HCT116 (cell line): Measurements from ENCODE around the gene LUZP2.

Experiments used
- ATF3 ChIP-seq: IDR thresholded peaks from 2 replicates; pipeline ENCODE4 v1.6.1; 2012
- CBX3 ChIP-seq: IDR thresholded peaks from 2 replicates; pipeline ENCODE4 v1.6.1; 2012; ENCODE audit warnings: low read depth
- CEBPB ChIP-seq: IDR thresholded peaks from 2 replicates; pipeline ENCODE4 v1.6.1; 2012; ENCODE audit warnings: low read depth
- CTCF ChIP-seq, 3 experiments: fragments of 200-600 bp in 1 of 3; sonication (generic) in 1 of 3; IDR thresholded peaks in 2 of 3; conservative IDR thresholded peaks in 1 of 3; 2 replicates each; pipeline ENCODE4 v1.5.1; 2012 to 2017; ENCODE audit warnings: low read depth in 2 of 3, low read length in 2 of 3, antibody characterized with exemption in 1 of 3, borderline replicate concordance in 1 of 3, control low read depth in 1 of 3, mild to moderate bottlenecking in 1 of 3, mixed read lengths in 1 of 3, mixed run types in 1 of 3, moderate library complexity in 1 of 3; ENCODE audit not compliant: insufficient read depth in 1 of 3
- EGR1 ChIP-seq: IDR thresholded peaks from 2 replicates; pipeline ENCODE4 v1.6.1; 2012; ENCODE audit warnings: low read depth
- ELF1 ChIP-seq: IDR thresholded peaks from 2 replicates; pipeline ENCODE4 v1.6.1; 2012; ENCODE audit warnings: low read depth, borderline replicate concordance
- EZH2phosphoT487 ChIP-seq: fragments of 200-600 bp; IDR thresholded peaks from 2 replicates; pipeline ENCODE4 v1.6.1; 2018; ENCODE audit warnings: antibody characterized with exemption, borderline replicate concordance
- POLR2A ChIP-seq: IDR thresholded peaks from 2 replicates; pipeline ENCODE4 v1.7.0; 2011; ENCODE audit warnings: borderline replicate concordance; ENCODE audit not compliant: insufficient read depth, insufficient read length; ENCODE audit errors: extremely low read depth
- POLR2AphosphoS5 ChIP-seq: IDR thresholded peaks from 2 replicates; pipeline ENCODE4 v1.6.1; 2011; ENCODE audit warnings: mild to moderate bottlenecking, low read depth, low read length, moderate library complexity
- RAD21 ChIP-seq: IDR thresholded peaks from 2 replicates; pipeline ENCODE4 v1.6.1; 2012; ENCODE audit warnings: low read depth, mild to moderate bottlenecking
- REST ChIP-seq: IDR thresholded peaks from 2 replicates; pipeline ENCODE4 v1.6.1; 2012; ENCODE audit warnings: low read depth
- YY1 ChIP-seq: IDR thresholded peaks from 2 replicates; pipeline ENCODE4 v1.6.1; 2011; ENCODE audit warnings: low read length, low read depth, moderate library complexity, mild to moderate bottlenecking; ENCODE audit not compliant: insufficient replicate concordance; ENCODE audit errors: extremely low read depth
- ZBTB33 ChIP-seq: IDR thresholded peaks from 2 replicates; pipeline ENCODE4 v1.6.1; 2011; ENCODE audit warnings: mild to moderate bottlenecking, low read length, moderate library complexity; ENCODE audit not compliant: insufficient replicate concordance; ENCODE audit errors: extremely low read depth
- ZFX ChIP-seq: fragments of 450-650 bp; IDR thresholded peaks from 2 replicates; pipeline ENCODE4 v1.6.1; 2017

GRCh38 chr11:24457985-24458384, 38.9 kb upstream of the LUZP2 start:
- TF ChIP-seq REST = no peak
- TF ChIP-seq CTCF (IDR thresholded peaks at IDR 0.05 in 2 of 3, conservative IDR thresholded peaks at IDR 0.05 in 1 of 3; ENCODE audit: borderline replicate concordance in 1 of 3, insufficient read depth in 1 of 3, low read depth in 2 of 3, low read length in 2 of 3) = no peak
- TF ChIP-seq CEBPB = no peak
- TF ChIP-seq CBX3 = no peak
- no peak for TF ChIP-seq ATF3
- TF ChIP-seq EZH2phosphoT487 = no peak
- no peak for TF ChIP-seq ZBTB33
- TF ChIP-seq YY1 = no peak
- TF ChIP-seq POLR2A = no peak
- TF ChIP-seq ELF1 = no peak
- no peak for TF ChIP-seq EGR1
- TF ChIP-seq POLR2AphosphoS5 = no peak
- no peak for TF ChIP-seq ZFX
- no peak for TF ChIP-seq RAD21
